OCI-LY1 (cell line): Measurements from ENCODE around the gene IFNLR1.

ENCODE experiments used
- CTCF ChIP-seq: fragments of 200-600 bp; sonication (generic), shearing (Covaris generic); IDR thresholded peaks from 2 replicates; pipeline ENCODE4 v1.5.1; 2017; ENCODE audit warnings: mild to moderate bottlenecking, antibody characterized with exemption, low read length, moderate library complexity, mixed read lengths
- EZH2 ChIP-seq: fragments of 200-600 bp; sonication (generic), shearing (Covaris generic); IDR thresholded peaks from 2 replicates; pipeline ENCODE4 v1.8.0; 2017; ENCODE audit warnings: borderline replicate concordance, mixed run types, mild to moderate bottlenecking, antibody characterized with exemption, low read length, moderate library complexity, mixed read lengths

DNA sequence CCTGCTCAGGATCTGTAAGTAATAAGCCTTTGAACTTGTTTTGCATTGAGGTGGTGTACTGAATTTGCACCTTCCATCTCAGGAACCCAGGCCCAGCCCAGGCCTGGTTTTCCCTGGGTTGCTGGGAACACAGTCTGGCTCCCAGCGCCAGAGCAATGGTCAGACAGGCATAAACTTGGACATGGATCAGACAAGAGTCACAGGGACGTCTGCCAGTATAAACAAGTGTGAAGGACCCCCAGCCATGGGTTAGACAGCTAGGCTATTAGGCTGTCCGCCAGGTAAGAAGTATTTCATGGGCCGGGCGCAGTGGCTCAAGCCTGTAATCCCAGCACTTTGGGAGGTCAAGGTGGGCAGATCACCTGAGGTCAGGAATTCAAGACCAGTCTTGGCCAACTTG lies 5.5 kb downstream of the IFNLR1 start:
- no peak for TF ChIP-seq CTCF
- TF ChIP-seq EZH2, result no peak
